Measurements from ENCODE around the gene BCAS4.
"Not testable (repeated sequence)": the region's sequence is repeated elsewhere in the genome, so short reads cannot be mapped to it uniquely, and the experiment has no call there.

The BCAS4 gene

GRCh38 chr20:50797142-50797541 lies 2.3 kb downstream of the BCAS4 start:
- no peak for DNase-seq (ENCODE audit: extremely low read depth in 1 of 2, low read depth in 1 of 2)

DNA sequence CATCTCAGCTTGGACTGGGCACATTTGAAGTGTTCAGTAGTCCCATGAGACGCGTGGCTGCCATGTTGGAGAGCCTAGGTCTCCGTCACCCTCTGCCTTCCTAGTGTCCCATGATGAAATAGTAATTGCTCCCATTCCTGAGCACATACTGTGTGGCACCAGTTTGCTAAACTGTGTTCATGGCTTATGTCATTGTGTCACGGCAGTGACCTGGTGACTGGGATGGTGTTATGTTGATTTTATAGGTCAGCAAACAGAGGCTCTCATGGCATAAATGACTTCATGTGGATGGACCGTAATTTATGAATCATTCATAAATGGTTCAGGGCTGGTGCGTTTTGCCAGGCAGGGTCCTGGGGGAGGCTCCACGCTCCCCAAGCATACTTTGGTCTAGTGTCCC lies 3.8 kb downstream of the BCAS4 start:
- DNase-seq (ENCODE audit: extremely low read depth in 1 of 2, low read depth in 1 of 2): no peak

GRCh38 chr20:50799176-50799889 lies 4.5 kb downstream of the BCAS4 start:
- DNase-seq (ENCODE audit: extremely low read depth in 1 of 2, low read depth in 1 of 2): no peak

DNA sequence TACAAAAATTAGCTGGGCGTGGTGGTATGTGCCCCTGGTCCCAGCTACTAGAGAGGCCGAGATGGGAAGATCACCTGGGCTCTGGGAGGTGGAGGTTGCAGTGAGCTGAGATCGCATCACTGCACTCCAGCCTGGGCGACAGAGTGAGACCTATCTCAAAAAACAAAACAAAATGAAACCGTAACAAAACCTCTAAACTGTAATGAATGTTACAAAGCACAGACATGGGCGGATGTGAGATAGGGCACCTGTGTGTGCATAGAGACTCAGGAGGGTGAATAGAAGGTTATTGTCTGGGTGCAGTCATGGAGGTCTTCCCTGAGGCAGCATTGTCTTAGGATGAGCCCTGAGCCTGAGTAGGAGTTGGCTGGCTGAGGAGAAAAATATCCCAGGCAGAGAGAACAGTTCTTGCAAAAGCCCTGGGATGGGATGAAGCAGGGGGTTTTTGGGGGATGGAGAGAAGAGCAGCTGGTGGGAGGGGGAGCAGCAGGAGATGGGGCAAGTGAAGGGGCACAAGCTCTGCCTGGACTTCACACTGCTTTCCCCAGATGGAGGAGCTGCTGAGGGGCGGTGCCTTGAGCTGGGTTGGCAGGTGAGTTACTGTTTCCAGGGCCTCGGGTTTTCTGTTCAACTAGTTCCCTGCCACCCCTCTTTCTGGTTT lies 5.2 kb downstream of the BCAS4 start:
- no peak for DNase-seq (ENCODE audit: extremely low read depth in 1 of 2, low read depth in 1 of 2)

GRCh38 chr20:50800986-50801746 lies 6.3 kb downstream of the BCAS4 start:
- not testable (repeated sequence) for DNase-seq (ENCODE audit: extremely low read depth in 1 of 2, low read depth in 1 of 2)

GRCh38 chr20:50801747-50802125 lies 6.9 kb downstream of the BCAS4 start:
- DNase-seq (ENCODE audit: extremely low read depth in 1 of 2, low read depth in 1 of 2): no peak

DNA sequence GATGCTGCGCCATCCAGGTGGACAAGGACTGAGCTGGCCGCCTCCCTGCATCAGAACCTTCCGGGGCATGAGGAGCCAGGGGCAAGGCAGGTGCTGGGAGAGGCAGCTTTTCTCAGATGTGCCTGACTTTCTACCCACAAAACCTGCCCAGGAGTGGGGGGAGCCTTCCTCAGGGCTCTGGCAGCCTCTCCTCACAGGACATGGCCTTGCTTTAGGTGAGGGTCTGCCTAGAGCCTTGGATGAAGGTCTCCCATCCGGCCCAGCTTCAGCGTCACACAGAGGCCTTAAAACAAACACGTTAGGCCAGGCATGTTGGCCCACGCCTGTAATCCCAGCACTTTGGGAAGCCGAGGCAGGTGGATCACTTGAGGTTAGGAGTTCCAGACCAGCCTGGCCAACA lies 7.4 kb downstream of the BCAS4 start:
- DNase-seq (ENCODE audit: extremely low read depth in 1 of 2, low read depth in 1 of 2): no peak

GRCh38 chr20:50804437-50805348 lies 9.8 kb downstream of the BCAS4 start:
- DNase-seq (ENCODE audit: extremely low read depth in 1 of 2, low read depth in 1 of 2): no peak

DNA sequence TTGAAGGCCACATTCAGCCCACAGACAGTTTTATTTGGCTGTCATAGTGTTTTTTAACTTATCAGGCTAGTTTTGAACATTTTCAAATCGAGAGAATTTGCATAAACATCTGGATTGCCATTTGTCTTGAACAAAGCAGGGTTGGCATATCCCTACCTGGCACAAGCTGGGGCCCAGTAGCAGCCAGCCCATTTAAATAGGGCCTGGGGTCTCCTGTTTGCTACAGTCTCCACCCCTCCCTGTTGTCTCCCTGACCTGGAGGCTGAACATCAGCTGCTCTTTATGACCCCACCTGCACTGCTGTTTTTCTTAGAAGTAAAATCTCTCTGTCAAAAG lies 10.5 kb downstream of the BCAS4 start:
- no peak for DNase-seq (ENCODE audit: extremely low read depth in 1 of 2, low read depth in 1 of 2)

DNA sequence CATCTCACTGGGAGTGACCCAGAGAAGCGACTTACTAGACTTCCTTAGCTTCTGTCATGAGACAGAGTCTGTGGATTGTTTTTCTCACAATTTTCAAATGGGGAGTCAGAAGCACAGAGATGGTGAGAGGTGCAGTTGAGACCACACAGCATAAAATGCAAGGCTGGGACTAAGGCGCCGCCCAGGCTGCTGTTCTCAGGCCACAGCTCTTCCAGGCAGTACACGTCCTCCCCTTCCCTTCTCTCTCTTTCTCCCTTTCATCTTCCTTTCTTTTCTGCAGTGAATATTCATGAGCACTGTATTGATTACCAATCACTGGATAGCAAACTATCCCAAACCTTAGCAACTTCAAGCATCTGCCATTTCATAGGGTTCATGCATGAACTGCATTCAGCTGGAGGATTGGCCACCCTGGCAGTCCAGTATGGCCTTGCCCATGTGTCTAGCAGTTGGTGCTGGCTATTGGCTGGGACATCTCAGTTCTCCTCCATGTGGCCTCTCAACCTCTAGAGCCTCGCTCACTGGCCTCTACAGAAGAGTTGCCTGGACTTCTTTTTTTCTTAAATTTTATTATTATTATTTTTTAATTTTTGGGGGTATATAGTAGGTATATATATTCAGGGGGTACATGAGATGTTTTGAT lies 11.4 kb downstream of the BCAS4 start:
- DNase-seq (ENCODE audit: extremely low read depth in 1 of 2, low read depth in 1 of 2): no peak

- no peak for DNase-seq (ENCODE audit: extremely low read depth in 1 of 2, low read depth in 1 of 2)
Observed at GRCh38 chr20:50810063-50810462, 15.2 kb downstream of the BCAS4 start.

DNA sequence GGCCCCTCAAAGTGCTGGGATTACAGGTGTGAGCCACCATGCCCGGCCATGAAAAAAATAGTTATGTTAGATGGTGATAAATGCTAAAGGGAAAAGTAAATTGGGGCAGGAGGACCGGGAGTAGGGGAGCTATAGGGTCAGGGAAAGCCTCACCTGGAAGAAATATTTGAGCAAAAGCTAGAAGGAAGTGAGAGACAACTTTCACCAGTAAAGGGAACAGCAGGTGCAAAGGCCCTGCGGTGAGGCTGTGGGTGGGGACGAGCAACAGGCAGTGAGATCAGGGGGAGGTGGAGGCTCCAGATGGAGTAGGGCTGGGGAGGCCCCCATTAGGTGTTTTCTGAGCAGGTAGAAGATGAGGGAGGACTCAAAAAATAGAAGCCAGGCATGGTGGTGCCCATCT lies 16.0 kb downstream of the BCAS4 start:
- no peak for DNase-seq (ENCODE audit: extremely low read depth in 1 of 2, low read depth in 1 of 2)

DNA sequence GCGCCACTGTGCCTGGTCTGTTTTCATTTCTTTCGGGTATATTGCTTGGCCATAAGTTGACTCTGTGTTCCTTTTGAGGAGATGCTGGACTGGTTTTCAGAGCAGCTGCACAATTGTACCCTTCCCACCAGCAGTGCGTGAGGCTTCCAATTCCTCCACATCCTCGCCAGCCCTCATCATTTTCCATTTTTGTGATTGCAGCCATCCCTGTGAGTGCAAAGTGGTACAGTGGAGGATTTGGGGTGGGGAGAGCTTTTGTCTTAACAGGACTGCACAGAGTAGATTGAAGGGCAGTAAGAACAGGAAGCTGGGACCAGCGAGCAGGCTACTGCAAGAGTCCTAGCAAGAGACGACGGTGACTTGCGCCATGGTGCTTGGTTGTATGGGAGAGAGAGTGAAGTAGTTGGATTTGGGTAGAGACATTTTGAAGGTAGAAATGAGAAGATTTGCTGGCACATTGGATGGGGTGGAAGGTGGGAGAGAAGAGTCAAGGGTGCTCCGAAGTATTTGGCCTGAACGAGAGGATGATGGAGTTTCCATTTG lies 18.3 kb downstream of the BCAS4 start:
- DNase-seq (ENCODE audit: extremely low read depth in 1 of 2, low read depth in 1 of 2): no peak

DNA sequence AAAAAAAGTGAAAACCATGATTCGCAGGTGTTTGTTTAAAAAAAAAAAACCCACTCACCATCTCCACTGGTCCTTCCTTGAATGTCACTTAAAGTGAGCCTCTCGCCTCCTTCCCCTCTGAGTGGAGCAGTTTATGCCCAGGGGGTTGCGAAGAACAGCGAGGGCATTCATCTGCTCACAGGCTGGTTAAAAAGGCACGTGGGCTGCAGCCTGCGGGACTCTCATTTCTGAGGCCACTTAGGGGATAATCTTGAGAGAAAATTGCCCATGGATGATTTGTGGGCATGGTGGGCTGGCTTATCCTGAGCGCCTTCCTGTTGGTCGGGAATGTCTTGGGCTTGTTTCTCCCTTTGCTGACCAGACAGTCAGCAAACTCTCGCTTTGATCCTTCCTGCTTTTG lies 18.9 kb downstream of the BCAS4 start:
- DNase-seq (ENCODE audit: extremely low read depth in 1 of 2, low read depth in 1 of 2): no peak

DNA sequence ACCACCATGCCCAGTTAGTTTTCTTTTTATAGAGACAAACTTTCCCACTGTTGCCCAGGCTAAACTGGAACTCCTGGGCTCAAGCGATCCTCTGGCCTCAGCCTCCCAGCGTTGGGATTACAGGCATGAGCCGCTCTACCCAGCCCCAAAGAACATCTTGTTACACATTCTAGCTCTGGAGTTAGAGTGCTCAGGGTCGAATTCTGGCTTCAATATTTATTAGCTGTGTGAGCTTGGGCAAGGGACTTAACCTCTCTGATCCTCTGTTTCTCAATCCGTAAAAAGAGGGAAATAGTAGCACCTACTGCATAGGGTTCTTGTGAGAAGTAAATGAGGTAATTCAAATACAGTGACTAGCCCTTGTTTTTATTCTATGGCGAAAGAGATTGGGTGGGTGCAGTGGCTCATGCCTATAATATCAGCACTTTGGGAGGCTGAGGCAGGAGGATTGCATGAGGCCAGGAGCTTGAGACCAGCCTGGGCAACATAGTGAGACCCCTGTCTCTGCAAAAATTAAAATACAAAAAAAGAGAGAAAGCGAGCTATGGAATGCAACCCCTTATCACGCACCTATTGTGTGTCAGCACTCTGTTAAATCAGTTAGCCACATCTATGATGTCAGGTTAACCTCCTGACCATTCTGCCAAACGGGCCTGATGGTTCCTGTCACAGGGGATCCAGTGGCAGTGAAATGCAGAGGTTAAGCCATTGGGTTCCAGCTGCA lies 19.7 kb downstream of the BCAS4 start:
- DNase-seq (ENCODE audit: extremely low read depth in 1 of 2, low read depth in 1 of 2): no peak

DNA sequence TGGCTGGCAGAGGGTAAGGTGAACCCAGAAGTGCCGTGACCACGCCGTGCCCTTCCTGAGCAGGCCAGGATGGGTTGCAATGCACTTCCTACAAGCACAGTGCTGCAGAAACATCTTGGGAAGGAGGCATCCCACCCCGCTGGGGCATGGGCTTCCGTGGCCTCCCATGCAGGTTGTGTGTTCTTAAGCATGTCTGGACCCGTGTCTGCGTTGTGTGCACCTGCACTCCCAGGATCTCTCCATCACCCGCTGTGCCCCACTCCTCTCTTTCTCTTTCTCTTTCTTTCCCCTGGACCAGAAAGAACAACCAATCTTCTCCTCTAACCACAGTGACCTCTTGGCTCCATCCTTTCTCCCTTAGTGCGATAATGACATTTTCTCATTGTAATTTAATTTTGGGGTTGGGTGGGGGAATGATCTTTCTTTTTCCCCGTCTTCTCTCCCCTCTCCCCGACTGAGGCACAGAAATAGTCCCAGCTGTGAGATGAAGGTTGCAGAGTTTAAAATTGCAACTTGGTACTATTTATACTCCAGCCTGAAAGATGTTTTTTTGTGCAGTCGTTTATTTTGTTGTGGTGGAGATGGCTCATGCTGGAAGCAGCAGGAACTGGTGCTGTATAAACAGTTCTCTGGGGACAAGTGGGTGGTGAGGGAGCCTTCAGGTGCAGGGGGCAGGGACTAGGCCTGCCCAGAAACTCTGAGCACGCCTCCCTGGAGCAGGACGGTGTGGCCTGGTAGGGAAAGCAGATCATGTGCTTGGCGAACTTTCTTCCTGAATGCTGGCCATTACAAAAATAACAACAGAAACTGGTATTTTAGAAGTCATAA lies 20.5 kb downstream of the BCAS4 start:
- no peak for DNase-seq (ENCODE audit: extremely low read depth in 1 of 2, low read depth in 1 of 2)

DNA sequence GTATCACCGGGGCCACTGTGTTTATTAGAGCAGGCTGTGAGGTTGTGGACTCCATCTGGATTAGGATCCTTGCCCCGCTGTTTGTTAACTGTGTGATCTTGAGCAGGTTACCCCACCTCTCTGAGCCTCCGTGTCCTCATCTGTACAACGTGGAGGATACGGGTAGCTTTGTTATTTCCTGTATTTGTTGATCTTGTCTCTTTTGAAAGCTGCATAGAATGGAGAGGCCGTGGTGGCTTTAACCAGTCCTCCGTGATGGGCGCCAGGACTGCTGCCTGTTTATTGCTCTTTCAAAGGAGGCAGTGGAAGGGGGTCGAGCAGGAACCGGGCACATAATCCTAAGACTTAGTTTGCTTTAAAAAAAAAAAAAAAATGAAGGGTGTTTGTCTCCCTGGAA lies 22.9 kb downstream of the BCAS4 start:
- no peak for DNase-seq (ENCODE audit: extremely low read depth in 1 of 2, low read depth in 1 of 2)

DNA sequence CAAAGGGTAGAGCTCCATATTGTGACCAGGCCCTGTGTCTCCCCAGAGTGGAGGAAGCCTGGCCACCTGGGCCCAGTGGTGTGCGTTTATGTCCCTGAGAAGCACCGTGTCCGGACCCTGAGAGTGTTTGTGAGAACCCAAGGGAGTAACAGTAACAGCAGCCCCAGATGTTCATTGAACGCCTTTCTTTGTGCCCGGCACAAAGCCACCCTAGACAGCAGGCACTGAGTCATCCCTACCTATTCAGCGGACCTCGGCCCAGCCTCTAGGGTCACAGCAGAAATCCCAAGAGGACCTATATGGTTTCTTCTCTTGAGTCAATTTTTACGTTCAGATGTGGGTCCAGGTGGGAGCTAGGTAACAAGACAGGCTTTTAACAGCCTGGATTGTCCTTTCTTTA lies 24.5 kb downstream of the BCAS4 start:
- no peak for DNase-seq (ENCODE audit: extremely low read depth in 1 of 2, low read depth in 1 of 2)

Measured in activated CD8-positive, alpha-beta memory T cell treated with anti-CD3 and anti-CD28 coated beads for 1 hour (primary cell).